SU-DHL-6 (cell line): ENCODE data around the gene LTB4R.

Experiments
- H2AFZ ChIP-seq: fragments of 200-600 bp; sonication (generic); 2 replicates; pipeline ENCODE4 v1.6.1; 2014; ENCODE audit warnings: low read depth, mild to moderate bottlenecking, moderate library complexity, mixed read lengths, antibody characterized with exemption, low read length; ENCODE audit not compliant: severe bottlenecking
- H3F3A ChIP-seq: fragments of 200-600 bp; shearing (Covaris generic); 2 replicates; pipeline ENCODE4 v1.6.0; 2016; ENCODE audit warnings: antibody characterized with exemption, mild to moderate bottlenecking; ENCODE audit not compliant: insufficient read depth
- H3K27ac ChIP-seq: fragments of 200-600 bp; sonication (generic); 2 replicates; pipeline ENCODE4 v1.5.1; 2016; ENCODE audit warnings: low read depth, mild to moderate bottlenecking, low read length, moderate library complexity, mixed read lengths
- H3K27me3 ChIP-seq: fragments of 200-600 bp; sonication (generic), shearing (Covaris generic); 2 replicates; pipeline ENCODE4 v1.6.0; 2014; ENCODE audit warnings: mild to moderate bottlenecking, low read length
- H3K36me3 ChIP-seq: fragments of 200-600 bp; sonication (generic); 2 replicates; pipeline ENCODE4 v1.6.1; 2014; ENCODE audit warnings: mild to moderate bottlenecking, low read length, mixed read lengths
- H3K4me2 ChIP-seq: fragments of 300-600, 200-600 bp; shearing (Covaris generic), sonication (generic); 2 replicates; pipeline ENCODE4 v1.6.0; 2014; ENCODE audit warnings: low read length, low read depth, mild to moderate bottlenecking; ENCODE audit not compliant: poor library complexity, severe bottlenecking
- H3K4me3 ChIP-seq: fragments of 200-600 bp; sonication (generic); 2 replicates; pipeline ENCODE4 v1.5.1; 2014; ENCODE audit warnings: antibody characterized with exemption, low read length, mild to moderate bottlenecking, mixed read lengths; ENCODE audit not compliant: insufficient read depth, poor library complexity, severe bottlenecking
- H3K79me2 ChIP-seq: fragments of 200-600 bp; sonication (generic); 2 replicates; pipeline ENCODE4 v1.6.1; 2014; ENCODE audit warnings: mild to moderate bottlenecking, low read length, moderate library complexity; ENCODE audit not compliant: insufficient read depth
- H3K9ac ChIP-seq: fragments of 200-600 bp; sonication (generic); 2 replicates; pipeline ENCODE4 v1.7.0; 2014; ENCODE audit warnings: mild to moderate bottlenecking, low read length
- H3K9me2 ChIP-seq: fragments of 200-600 bp; sonication (generic); replicated peaks from 2 replicates; pipeline ENCODE4 v1.6.1; 2014; ENCODE audit warnings: low read length; ENCODE audit not compliant: insufficient read depth
- H3K9me3 ChIP-seq: fragments of 200-600 bp; sonication (generic); 2 replicates; pipeline ENCODE4 v1.6.1; 2014; ENCODE audit warnings: low read length, mixed read lengths; ENCODE audit not compliant: insufficient read depth
- H4K20me1 ChIP-seq: fragments of 200-600 bp; sonication (generic); 2 replicates; pipeline ENCODE4 v1.6.1; 2014; ENCODE audit warnings: low read depth, mild to moderate bottlenecking, antibody characterized with exemption, low read length, moderate library complexity, mixed read lengths
- EZH2phosphoT487 ChIP-seq: fragments of 200-600 bp; sonication (generic), shearing (Covaris generic); conservative IDR thresholded peaks from 2 replicates; pipeline ENCODE4 v1.6.1; 2018; ENCODE audit warnings: mild to moderate bottlenecking, antibody characterized with exemption, low read length, moderate library complexity, mixed read lengths
- TF ChIP-seq, protein P1 (sequence below): fragments of 200-600 bp; sonication (generic); IDR thresholded peaks from one replicate; pipeline ENCODE4 v1.5.1; 2017; ENCODE audit warnings: antibody characterized with exemption, mild to moderate bottlenecking, low read length, moderate library complexity; ENCODE audit not compliant: insufficient read depth, poor library complexity, severe bottlenecking

LTB4R gene

GRCh38 chr14:24269910-24270536, 41.3 kb upstream of the LTB4R start:
- no peaks in the 10 kb centered on the region for H3K27me3 ChIP-seq
- H3K36me3 ChIP-seq, result no peaks in the 10 kb centered on the region
- H3K9me3 ChIP-seq, result no peaks in the 10 kb centered on the region
- H3K4me3 ChIP-seq, result no peak overlapping the region
- peaks cover 11% of the 10 kb centered on the region for H3F3A ChIP-seq
- no peaks in the 10 kb centered on the region for H4K20me1 ChIP-seq
- H3K79me2 ChIP-seq, result 0 out of 2 replicates have a peak, but pooled peaks cover 2% of the 10 kb centered on the region
- no peaks in the 10 kb centered on the region for H3K9me2 ChIP-seq
- no peak overlapping the region for H3K27ac ChIP-seq
- TF ChIP-seq, protein P1, sequence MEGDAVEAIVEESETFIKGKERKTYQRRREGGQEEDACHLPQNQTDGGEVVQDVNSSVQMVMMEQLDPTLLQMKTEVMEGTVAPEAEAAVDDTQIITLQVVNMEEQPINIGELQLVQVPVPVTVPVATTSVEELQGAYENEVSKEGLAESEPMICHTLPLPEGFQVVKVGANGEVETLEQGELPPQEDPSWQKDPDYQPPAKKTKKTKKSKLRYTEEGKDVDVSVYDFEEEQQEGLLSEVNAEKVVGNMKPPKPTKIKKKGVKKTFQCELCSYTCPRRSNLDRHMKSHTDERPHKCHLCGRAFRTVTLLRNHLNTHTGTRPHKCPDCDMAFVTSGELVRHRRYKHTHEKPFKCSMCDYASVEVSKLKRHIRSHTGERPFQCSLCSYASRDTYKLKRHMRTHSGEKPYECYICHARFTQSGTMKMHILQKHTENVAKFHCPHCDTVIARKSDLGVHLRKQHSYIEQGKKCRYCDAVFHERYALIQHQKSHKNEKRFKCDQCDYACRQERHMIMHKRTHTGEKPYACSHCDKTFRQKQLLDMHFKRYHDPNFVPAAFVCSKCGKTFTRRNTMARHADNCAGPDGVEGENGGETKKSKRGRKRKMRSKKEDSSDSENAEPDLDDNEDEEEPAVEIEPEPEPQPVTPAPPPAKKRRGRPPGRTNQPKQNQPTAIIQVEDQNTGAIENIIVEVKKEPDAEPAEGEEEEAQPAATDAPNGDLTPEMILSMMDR, result no peak
- no peak for TF ChIP-seq EZH2phosphoT487
- H3K4me2 ChIP-seq, result peak overlapping the region; percentile 66
- no peak overlapping the region for H2AFZ ChIP-seq
- peak overlapping the region; percentile 77 for H3K9ac ChIP-seq

DNA sequence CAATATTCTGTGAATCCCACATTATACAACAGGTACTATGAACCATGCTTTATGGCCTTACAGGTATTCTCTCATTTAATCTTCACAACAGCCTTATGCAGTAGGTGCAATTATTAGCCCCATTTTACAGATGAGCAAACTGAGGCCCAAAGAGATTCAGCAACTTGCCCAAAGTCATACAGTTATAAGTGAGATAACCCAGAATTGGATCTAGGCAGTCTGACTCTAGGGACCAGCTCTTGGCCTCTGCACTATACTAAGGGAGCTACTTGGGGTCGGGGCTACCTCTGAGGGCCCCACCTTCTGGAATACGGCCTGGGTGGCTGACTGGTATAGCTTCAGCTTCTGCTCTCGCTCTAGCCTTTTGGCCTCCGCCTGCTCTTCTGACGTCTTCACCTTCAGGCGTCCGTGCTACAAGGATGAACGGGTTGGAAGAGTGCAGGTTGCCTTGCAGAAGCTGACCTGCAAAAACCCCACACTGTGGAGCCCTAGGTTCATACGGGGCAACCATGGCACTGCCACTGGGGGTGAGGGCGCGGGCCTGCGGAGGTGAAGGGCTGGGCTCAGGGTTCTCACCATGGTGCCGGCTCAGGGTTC, 40.7 kb upstream of the LTB4R start:
- Histone ChIP-seq H3K9me2 (no peaks in the 10 kb centered on the region), H3K27ac (peak overlapping the region; percentile 81), H3K9me3 (no peaks in the 10 kb centered on the region), H4K20me1 (no peaks in the 10 kb centered on the region), H2AFZ (peak overlapping the region; percentile 60), H3K9ac (peak overlapping the region; percentile 77), H3K4me3 (peak overlapping the region; percentile 70), H3K36me3 (no peaks in the 10 kb centered on the region), H3K4me2 (peak overlapping the region; percentile 66), H3K27me3 (no peaks in the 10 kb centered on the region), H3F3A (peaks cover 11% of the 10 kb centered on the region), H3K79me2 (0 out of 2 replicates have a peak, but pooled peaks cover 2% of the 10 kb centered on the region)
- TF ChIP-seq, protein P1, result no peak
- TF ChIP-seq EZH2phosphoT487, result no peak

- Histone ChIP-seq H3F3A (peaks cover 11% of the 10 kb centered on the region), H3K9me3 (no peaks in the 10 kb centered on the region), H3K36me3 (no peaks in the 10 kb centered on the region), H4K20me1 (no peaks in the 10 kb centered on the region), H3K9me2 (no peaks in the 10 kb centered on the region), H2AFZ (peak within 1 kb of the TSS; percentile 60), H3K9ac (peak within 1 kb of the TSS; percentile 77), H3K4me3 (peak within 1 kb of the TSS; percentile 70), H3K27me3 (no peaks in the 10 kb centered on the region), H3K4me2 (peak within 1 kb of the TSS; percentile 66), H3K27ac (peak within 1 kb of the TSS; percentile 81), H3K79me2 (0 out of 2 replicates have a peak, but pooled peaks cover 2% of the 10 kb centered on the region)
- no peak for TF ChIP-seq EZH2phosphoT487
- TF ChIP-seq, protein P1, result peak; percentile 62
Observed at GRCh38 chr14:24271134-24271833, 40.0 kb upstream of the LTB4R start, which contains the start of gene RABGGTA. Gene RABGGTA (minus strand): TSS chr14:24271597. CDS start chr14:24271115, 482 bp downstream.
